ENCODE results near the gene AGBL4. TPM values are rescaled to one million over a fixed set of nuclear protein-coding genes. Genes with fewer than 3 reads are reported as not detected.

AGBL4 gene
- total and polyA plus RNA-seq, 8 donors: 0.32 to 1.3 (median 0.87) TPM

DNA sequence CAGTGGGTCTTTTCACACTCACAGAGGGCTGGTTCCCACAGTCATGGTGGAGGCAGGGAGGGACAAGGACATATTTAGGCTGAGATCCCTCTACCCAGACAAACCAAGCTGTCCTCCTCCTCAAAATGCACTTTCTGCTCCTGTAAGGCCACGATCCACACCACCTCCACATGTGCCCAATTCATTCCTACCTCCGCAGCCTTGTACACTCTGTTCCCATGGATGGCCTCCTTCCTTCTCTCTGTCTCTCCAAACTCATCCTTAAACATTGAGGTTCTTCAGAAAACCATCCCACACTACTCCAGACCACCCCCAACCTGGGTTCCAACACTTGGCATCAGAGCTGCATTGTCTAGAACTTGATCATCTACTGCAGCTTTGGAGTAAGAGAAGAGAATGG is 842.7 kb downstream of the AGBL4 start:
- no peaks in the 10 kb centered on the region for H3K9me3 ChIP-seq
- no peaks in the 10 kb centered on the region for H3K4me1 ChIP-seq
- TF ChIP-seq, protein P1, sequence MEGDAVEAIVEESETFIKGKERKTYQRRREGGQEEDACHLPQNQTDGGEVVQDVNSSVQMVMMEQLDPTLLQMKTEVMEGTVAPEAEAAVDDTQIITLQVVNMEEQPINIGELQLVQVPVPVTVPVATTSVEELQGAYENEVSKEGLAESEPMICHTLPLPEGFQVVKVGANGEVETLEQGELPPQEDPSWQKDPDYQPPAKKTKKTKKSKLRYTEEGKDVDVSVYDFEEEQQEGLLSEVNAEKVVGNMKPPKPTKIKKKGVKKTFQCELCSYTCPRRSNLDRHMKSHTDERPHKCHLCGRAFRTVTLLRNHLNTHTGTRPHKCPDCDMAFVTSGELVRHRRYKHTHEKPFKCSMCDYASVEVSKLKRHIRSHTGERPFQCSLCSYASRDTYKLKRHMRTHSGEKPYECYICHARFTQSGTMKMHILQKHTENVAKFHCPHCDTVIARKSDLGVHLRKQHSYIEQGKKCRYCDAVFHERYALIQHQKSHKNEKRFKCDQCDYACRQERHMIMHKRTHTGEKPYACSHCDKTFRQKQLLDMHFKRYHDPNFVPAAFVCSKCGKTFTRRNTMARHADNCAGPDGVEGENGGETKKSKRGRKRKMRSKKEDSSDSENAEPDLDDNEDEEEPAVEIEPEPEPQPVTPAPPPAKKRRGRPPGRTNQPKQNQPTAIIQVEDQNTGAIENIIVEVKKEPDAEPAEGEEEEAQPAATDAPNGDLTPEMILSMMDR (IDR thresholded peaks at IDR 0.05): no peak
- no peaks in the 10 kb centered on the region for H3K36me3 ChIP-seq
- H3K4me3 ChIP-seq: no peak overlapping the region
- no peak overlapping the region for H3K27ac ChIP-seq
- intact Hi-C loops (cut with DNase I): no loop called here
- H3K27me3 ChIP-seq: no peaks in the 10 kb centered on the region
- DNase-seq (no peak), ATAC-seq (no peak)

GRCh38 chr1:49171941-49172593 is 851.7 kb downstream of the AGBL4 start:
- Histone ChIP-seq H3K4me3 (no peak overlapping the region), H3K27me3 (no peaks in the 10 kb centered on the region), H3K27ac (no peak overlapping the region), H3K9me3 (no peaks in the 10 kb centered on the region), H3K36me3 (no peaks in the 10 kb centered on the region), H3K4me1 (no peaks in the 10 kb centered on the region)
- ATAC-seq (no peak), DNase-seq (no peak)
- TF ChIP-seq, protein P1 (IDR thresholded peaks at IDR 0.05): no peak
- intact Hi-C loops (cut with DNase I): no loop called here

DNA sequence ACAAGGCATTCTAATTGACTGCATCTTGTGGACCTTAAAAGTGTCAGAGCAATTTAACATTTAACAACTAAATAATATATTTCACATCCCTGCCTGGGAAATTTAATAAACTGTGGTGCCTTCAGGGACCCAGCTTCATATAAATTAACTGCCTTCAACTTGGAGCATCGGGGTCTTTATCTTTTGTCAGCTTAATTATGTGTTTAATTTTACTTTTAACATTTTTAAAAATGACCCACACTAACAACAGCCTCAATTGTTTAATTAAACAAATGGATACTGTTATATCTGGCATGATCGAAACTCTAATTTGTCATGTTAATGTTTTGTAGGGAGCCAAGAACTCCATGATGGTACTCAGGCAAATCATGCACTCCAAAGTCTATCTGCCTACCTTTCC is 857.7 kb downstream of the AGBL4 start:
- no peak for DNase-seq
- Histone ChIP-seq H3K4me1 (no peaks in the 10 kb centered on the region), H3K9me3 (no peaks in the 10 kb centered on the region), H3K4me3 (no peak overlapping the region), H3K27ac (no peak overlapping the region), H3K27me3 (no peaks in the 10 kb centered on the region), H3K36me3 (no peaks in the 10 kb centered on the region)
- no peak for ATAC-seq
- TF ChIP-seq, protein P1 (IDR thresholded peaks at IDR 0.05): no peak
- intact Hi-C loops (cut with DNase I): no loop called here

DNA sequence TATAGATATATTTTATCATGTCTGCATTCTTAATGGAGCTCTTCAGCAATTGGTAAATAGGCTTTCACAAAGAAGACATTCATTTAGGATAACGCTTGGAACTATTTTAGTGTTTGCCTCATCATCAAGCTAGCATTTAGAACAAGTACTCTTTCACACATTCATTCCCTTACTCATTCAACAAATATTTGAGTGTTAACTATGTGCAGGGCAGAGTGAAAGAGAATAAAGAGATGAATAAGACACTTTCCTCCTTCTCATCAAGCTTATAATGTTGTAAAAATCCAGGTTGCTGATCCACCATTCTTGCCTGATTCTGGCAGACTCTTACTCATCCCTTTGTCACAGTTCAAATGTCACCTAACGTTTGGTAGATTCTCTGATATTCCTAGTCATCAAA is 860.7 kb downstream of the AGBL4 start:
- Histone ChIP-seq H3K27ac (no peak overlapping the region), H3K4me3 (no peak overlapping the region), H3K4me1 (no peaks in the 10 kb centered on the region), H3K9me3 (no peaks in the 10 kb centered on the region), H3K36me3 (no peaks in the 10 kb centered on the region), H3K27me3 (no peaks in the 10 kb centered on the region)
- intact Hi-C loops (cut with DNase I): no loop called here
- TF ChIP-seq, protein P1 (IDR thresholded peaks at IDR 0.05): no peak
- DNase-seq: no peak
- no peak for ATAC-seq

GRCh38 chr1:49160677-49161076 is 863.1 kb downstream of the AGBL4 start:
- Histone ChIP-seq H3K9me3 (peaks cover 0 to 5% of the 10 kb centered on the region in 2 donors), H3K27me3 (no peaks in the 10 kb centered on the region), H3K36me3 (no peaks in the 10 kb centered on the region), H3K27ac (no peak overlapping the region), H3K4me1 (no peaks in the 10 kb centered on the region), H3K4me3 (no peak overlapping the region)
- no peak for ATAC-seq
- DNase-seq: no peak
- intact Hi-C loops (cut with DNase I): no loop called here
- TF ChIP-seq, protein P1 (IDR thresholded peaks at IDR 0.05): no peak
